Right lobe of liver (tissue), 4 donors: ENCODE results near the gene IRX4.

Experiments
- POLR2A ChIP-seq: fragments of 450-650 bp; IDR thresholded peaks from one replicate; pipeline ENCODE4 v1.6.1; 2017; ENCODE audit warnings: antibody characterized with exemption, mild to moderate bottlenecking
- TF ChIP-seq, protein P1 (sequence below), 4 donors: fragments of 200-600 bp in 3 of 4; fragments of 450-650 bp in 1 of 4; IDR thresholded peaks; one replicate each; pipeline versions ENCODE4 v1.5.1 to v1.8.0; 2016 to 2022; ENCODE audit warnings: antibody characterized with exemption in 4 of 4, mild to moderate bottlenecking in 2 of 4
- donor health status: DM: no; HTN: no; CAD: no.
- donor health status: DM: no; HTN: no; CAD: no.
- donor health status: DM: no; HTN: yes; CAD: no.

DNA sequence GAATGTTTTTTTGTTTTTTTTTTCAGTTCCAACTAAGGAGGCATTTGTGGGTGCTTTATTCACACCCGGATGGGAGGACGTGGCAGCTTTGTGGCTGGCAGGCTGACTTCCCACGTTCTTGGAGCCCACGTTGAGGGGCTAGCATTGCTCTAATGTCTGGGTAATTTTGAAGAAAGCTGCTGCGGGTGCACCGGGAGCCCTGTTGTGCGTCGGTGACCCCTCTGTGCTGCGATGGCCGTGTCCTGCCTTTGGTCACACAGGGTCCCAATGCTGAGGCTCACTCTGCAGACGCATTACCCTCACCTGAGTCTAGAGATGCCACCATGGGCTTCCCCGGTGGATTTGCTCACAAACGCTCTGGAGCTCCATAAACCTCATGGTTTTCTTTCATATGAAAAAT, 47.3 kb downstream of the IRX4 start:
- TF ChIP-seq POLR2A: no peak
- TF ChIP-seq, protein P1, sequence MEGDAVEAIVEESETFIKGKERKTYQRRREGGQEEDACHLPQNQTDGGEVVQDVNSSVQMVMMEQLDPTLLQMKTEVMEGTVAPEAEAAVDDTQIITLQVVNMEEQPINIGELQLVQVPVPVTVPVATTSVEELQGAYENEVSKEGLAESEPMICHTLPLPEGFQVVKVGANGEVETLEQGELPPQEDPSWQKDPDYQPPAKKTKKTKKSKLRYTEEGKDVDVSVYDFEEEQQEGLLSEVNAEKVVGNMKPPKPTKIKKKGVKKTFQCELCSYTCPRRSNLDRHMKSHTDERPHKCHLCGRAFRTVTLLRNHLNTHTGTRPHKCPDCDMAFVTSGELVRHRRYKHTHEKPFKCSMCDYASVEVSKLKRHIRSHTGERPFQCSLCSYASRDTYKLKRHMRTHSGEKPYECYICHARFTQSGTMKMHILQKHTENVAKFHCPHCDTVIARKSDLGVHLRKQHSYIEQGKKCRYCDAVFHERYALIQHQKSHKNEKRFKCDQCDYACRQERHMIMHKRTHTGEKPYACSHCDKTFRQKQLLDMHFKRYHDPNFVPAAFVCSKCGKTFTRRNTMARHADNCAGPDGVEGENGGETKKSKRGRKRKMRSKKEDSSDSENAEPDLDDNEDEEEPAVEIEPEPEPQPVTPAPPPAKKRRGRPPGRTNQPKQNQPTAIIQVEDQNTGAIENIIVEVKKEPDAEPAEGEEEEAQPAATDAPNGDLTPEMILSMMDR (IDR thresholded peaks at IDR 0.05): no peak
